Measurements from ENCODE around the gene CCDC126. TPM values are rescaled to one million over a fixed set of nuclear protein-coding genes. Genes with fewer than 3 reads are reported as not detected.

The CCDC126 gene
- total and polyA plus RNA-seq, 2 experiments from 2014 or later, result 5.7 to 6.6 TPM

GRCh38 chr7:23658831-23659427 is 61.7 kb downstream of the CCDC126 start:
- Mint-ChIP-seq H3K4me1 (peaks cover 25% of the 10 kb centered on the region), H3K9me3 (peaks cover 42% of the 10 kb centered on the region), H3K4me3 (no peak overlapping the region), H3K27ac (no peak overlapping the region), H3K36me3 (ENCODE audit: low read depth) (peaks cover 30% of the 10 kb centered on the region), H3K27me3 (ENCODE audit: insufficient read depth, low read depth, poor library complexity) (peaks cover 8% of the 10 kb centered on the region)
- no peaks in the 10 kb centered on the region for H3F3A ChIP-seq (replicated peaks; ENCODE audit: low read depth)
- no peak overlapping the region for H2AFZ ChIP-seq
- H4K20me1 ChIP-seq (replicated peaks; ENCODE audit: insufficient read depth), result no peaks in the 10 kb centered on the region
- peaks cover 12% of the 10 kb centered on the region for H3K36me3 ChIP-seq (ENCODE audit: insufficient read depth)
- H3K27me3 ChIP-seq (ENCODE audit: insufficient read depth), result no peaks in the 10 kb centered on the region
- H3K4me3 ChIP-seq, result no peak overlapping the region
- TF ChIP-seq CREB1 (CRISPR knock-in tag; IDR thresholded peaks at IDR 0.05; ENCODE audit: low read depth), result no peak
- no peak for TF ChIP-seq CTCF (conservative IDR thresholded peaks at IDR 0.05; ENCODE audit: low read depth in 2 of 2)
- no peak for TF ChIP-seq ETS1 (IDR thresholded peaks at IDR 0.05)
- no peak for TF ChIP-seq ZNF462 (CRISPR knock-in tag; IDR thresholded peaks at IDR 0.05)
- no peak for TF ChIP-seq EZH2phosphoT487 (IDR thresholded peaks at IDR 0.05; ENCODE audit: unreplicated experiment)
- TF ChIP-seq REST (IDR thresholded peaks at IDR 0.05; ENCODE audit: unreplicated experiment), result no peak
- no peak for TF ChIP-seq STAT1 (IDR thresholded peaks at IDR 0.05; ENCODE audit: unreplicated experiment)
- TF ChIP-seq ZNF114 (CRISPR knock-in tag; IDR thresholded peaks at IDR 0.05), result no peak
- TF ChIP-seq POLR2AphosphoS5 (IDR thresholded peaks at IDR 0.05; ENCODE audit: low read depth), result no peak
- no peak for TF ChIP-seq NANOG (IDR thresholded peaks at IDR 0.05; ENCODE audit: borderline replicate concordance)
- no peak for TF ChIP-seq ZNF331 (CRISPR knock-in tag; IDR thresholded peaks at IDR 0.05; ENCODE audit: low read depth)
- TF ChIP-seq JUNB (IDR thresholded peaks at IDR 0.05; ENCODE audit: unreplicated experiment), result no peak
- TF ChIP-seq EZH2 (IDR thresholded peaks at IDR 0.05; ENCODE audit: low read depth, unreplicated experiment), result no peak
- 0 out of 2 replicates have a peak, but pooled peaks cover 5% of the 10 kb centered on the region for H3K9me2 ChIP-seq (ENCODE audit: insufficient read depth)
- peaks cover 18% of the 10 kb centered on the region for H3K4me1 ChIP-seq (ENCODE audit: insufficient read depth)
- H3K27ac ChIP-seq (ENCODE audit: low read depth), result no peak overlapping the region
- ATAC-seq (no peak), DNase-seq (ENCODE audit: low spot score) (no peak)
- no peaks in the 10 kb centered on the region for H3K79me2 ChIP-seq (replicated peaks; ENCODE audit: insufficient read depth)
- H3K4me2 ChIP-seq, result no peak overlapping the region
